ENCODE results near the gene THPO.

THPO gene

GRCh38 chr3:184384856-184385422 is 6.9 kb upstream of the THPO start:
- DNase-seq (ENCODE audit: low read depth): no peak

- no peak for DNase-seq (ENCODE audit: low read depth)
Measured at GRCh38 chr3:184384342-184384741, 6.3 kb upstream of the THPO start.

- DNase-seq (ENCODE audit: low read depth): no peak
Measured at GRCh38 chr3:184383033-184383740, 5.2 kb upstream of the THPO start.

GRCh38 chr3:184382326-184383032 is 4.5 kb upstream of the THPO start:
- DNase-seq (ENCODE audit: low read depth): no peak

GRCh38 chr3:184381261-184382224 is 3.5 kb upstream of the THPO start:
- no peak for DNase-seq (ENCODE audit: low read depth)

- no peak for DNase-seq (ENCODE audit: low read depth)
Measured at GRCh38 chr3:184380627-184381260, 2.7 kb upstream of the THPO start.

GRCh38 chr3:184380185-184380626 is 2.2 kb upstream of the THPO start:
- peak; percentile 42 for DNase-seq (ENCODE audit: low read depth)

- no peak for DNase-seq (ENCODE audit: low read depth)
Measured at GRCh38 chr3:184379358-184380184, 1.6 kb upstream of the THPO start, which contains the start of gene CHRD. Gene CHRD (plus strand): TSS chr3:184380054. CDS start chr3:184380319, 265 bp downstream.

- DNase-seq (ENCODE audit: low read depth): no peak
Measured at GRCh38 chr3:184378651-184379357, 797 bp upstream of the THPO start.

GRCh38 chr3:184377374-184377773 is 633 bp downstream of the THPO start:
- no peak for DNase-seq (ENCODE audit: low read depth)

- DNase-seq (ENCODE audit: low read depth): no peak
Measured at GRCh38 chr3:184375747-184376461, 2.1 kb downstream of the THPO start.

- DNase-seq (ENCODE audit: low read depth): peak; percentile 28
Measured at GRCh38 chr3:184373422-184373821, 4.6 kb downstream of the THPO start.

- no peak for DNase-seq (ENCODE audit: low read depth)
Measured at GRCh38 chr3:184372911-184373310, 5.1 kb downstream of the THPO start.

- DNase-seq (ENCODE audit: low read depth): no peak
Measured at GRCh38 chr3:184372296-184372821, 5.6 kb downstream of the THPO start.

- peak; percentile 89 for DNase-seq (ENCODE audit: low read depth)
Measured at GRCh38 chr3:184371570-184372018, 6.4 kb downstream of the THPO start.

- peak; percentile 34 for DNase-seq (ENCODE audit: low read depth)
Measured at GRCh38 chr3:184368586-184369183, 9.3 kb downstream of the THPO start.

- DNase-seq (ENCODE audit: low read depth): no peak
Measured at GRCh38 chr3:184368116-184368515, 9.9 kb downstream of the THPO start.

- DNase-seq (ENCODE audit: low read depth): no peak
Measured at GRCh38 chr3:184366619-184367289, 11.3 kb downstream of the THPO start.
